ENCODE data around the gene TSKU. TPM values are rescaled to one million over a fixed set of nuclear protein-coding genes. Genes with fewer than 3 reads are reported as not detected.
"Not testable (repeated sequence)": the region's sequence is repeated elsewhere in the genome, so short reads cannot be mapped to it uniquely, and the experiment has no call there.

Gene TSKU
- total RNA-seq, 1 donor = 24.6 TPM

DNA sequence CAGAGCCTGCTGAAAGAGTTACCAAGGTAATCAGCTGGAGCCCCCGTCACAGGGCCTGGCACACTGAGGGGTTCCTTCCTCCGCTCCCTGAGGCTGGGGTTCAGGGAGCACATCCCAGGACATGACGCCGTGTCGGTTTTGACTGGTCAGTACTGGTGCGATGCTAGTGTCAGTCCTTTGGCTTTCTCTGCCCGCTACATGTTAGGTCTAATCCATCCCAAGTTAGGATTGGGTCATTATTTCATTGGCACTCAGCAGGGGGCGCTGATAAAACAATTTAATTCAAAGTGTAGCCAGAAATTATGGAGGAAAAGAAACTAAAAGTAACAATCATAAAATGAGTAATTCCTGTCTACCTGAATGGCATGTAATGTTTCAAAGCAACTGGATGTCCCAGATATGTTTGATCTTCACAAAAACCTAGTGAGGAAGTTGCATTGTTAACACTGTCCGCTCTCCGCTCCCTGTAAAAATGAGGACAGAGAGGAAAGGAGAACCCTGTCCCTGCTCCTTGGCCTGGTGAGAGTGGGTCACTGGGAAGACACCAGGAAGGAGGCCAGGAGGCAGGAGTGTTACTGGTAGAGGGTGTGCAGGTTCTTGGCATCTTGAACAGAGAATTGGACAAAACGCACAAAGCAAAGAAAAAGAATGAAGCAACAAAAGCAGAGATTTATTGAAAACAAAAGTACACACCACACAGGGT, 27.1 kb downstream of the TSKU start:
- TF ChIP-seq, protein P1, sequence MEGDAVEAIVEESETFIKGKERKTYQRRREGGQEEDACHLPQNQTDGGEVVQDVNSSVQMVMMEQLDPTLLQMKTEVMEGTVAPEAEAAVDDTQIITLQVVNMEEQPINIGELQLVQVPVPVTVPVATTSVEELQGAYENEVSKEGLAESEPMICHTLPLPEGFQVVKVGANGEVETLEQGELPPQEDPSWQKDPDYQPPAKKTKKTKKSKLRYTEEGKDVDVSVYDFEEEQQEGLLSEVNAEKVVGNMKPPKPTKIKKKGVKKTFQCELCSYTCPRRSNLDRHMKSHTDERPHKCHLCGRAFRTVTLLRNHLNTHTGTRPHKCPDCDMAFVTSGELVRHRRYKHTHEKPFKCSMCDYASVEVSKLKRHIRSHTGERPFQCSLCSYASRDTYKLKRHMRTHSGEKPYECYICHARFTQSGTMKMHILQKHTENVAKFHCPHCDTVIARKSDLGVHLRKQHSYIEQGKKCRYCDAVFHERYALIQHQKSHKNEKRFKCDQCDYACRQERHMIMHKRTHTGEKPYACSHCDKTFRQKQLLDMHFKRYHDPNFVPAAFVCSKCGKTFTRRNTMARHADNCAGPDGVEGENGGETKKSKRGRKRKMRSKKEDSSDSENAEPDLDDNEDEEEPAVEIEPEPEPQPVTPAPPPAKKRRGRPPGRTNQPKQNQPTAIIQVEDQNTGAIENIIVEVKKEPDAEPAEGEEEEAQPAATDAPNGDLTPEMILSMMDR (IDR thresholded peaks at IDR 0.05; ENCODE audit: insufficient read depth, low read length) = peak; percentile 59
- DNase-seq (ENCODE audit: low read depth) = peak; percentile 61
- no peak overlapping the region for H3K4me3 ChIP-seq (ENCODE audit: low read depth, low read length)

DNA sequence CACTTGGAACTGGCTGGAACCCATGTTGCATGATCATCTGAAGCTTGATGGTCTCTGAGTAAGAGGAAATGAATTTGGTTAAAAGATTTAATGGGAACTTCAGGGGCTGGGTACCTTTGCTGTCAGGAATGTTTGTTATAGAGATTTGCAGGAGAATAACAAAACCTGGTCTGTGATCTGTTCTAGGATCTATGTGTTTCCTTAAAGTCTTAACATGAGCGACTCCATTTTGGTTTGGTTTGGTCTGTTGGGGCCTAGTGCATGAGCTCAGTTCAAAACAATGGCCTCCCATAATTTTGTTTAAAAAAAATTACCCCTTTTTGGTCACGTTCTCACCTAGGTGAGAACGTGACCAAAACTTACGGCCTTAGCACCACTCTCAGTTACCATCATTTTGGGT, 28.1 kb downstream of the TSKU start:
- H3K4me3 ChIP-seq (ENCODE audit: low read depth, low read length) = no peak overlapping the region
- TF ChIP-seq, protein P1 (IDR thresholded peaks at IDR 0.05; ENCODE audit: insufficient read depth, low read length) = no peak
- DNase-seq (ENCODE audit: low read depth) = no peak

DNA sequence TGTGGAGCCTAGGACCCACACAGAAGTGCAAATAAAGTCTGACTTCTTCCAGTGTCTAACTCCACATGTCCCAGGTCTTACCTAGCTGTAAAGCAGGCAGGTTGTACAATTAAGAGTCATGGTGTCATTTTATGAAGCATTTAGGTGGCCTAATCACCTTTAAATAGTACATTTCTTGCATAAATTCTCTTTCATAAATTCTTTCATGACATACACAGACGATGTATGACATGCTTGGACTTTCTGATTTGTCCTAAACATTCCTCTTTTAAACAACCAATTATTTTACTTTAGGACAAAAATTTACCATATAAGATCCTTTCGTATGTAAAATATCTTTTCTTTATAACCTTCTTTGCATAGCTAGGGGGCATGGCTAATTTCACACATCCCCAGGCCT, 31.3 kb downstream of the TSKU start:
- H3K4me3 ChIP-seq (ENCODE audit: low read depth, low read length) = no peak overlapping the region
- DNase-seq (ENCODE audit: low read depth) = no peak
- TF ChIP-seq, protein P1 (IDR thresholded peaks at IDR 0.05; ENCODE audit: insufficient read depth, low read length) = no peak

DNA sequence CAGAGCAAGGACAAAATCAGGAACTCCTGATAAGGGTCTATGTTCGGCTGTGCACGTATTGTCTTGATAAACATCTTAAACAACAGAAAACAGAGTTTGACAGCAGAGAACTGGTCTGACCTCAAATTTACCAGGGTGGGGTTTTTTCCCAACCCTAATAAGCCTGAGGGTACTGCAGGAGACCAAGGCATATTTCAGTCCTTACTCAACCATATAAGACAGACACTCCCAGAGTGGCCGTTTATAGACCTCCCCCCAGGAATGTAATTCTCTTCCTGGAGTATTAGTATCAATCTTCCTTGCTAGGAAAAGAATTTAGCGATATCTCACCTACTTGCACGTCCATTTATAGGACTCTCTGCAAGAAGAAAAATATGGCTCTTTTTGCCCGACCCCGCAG, 32.5 kb downstream of the TSKU start:
- not testable (repeated sequence) for DNase-seq (ENCODE audit: low read depth)

DNA sequence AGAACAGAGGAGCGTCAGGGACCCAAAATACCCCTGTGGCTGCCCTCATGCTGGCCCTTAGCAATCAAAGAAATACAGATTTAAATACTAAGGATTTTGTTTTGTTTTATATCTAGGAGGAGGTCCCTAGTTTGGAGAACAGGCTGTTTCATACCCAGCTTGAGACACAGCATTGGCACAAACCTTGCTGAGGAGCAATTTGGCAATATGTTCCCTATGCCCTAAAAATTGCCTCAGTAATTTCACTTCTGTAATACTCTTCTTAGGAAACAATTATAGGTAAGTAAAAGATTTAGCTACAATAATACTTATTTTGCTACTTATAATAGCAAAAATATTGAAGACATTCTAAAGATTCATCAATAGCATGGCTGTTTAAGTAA, 37.0 kb downstream of the TSKU start:
- H3K4me3 ChIP-seq (ENCODE audit: low read depth, low read length) = no peak overlapping the region
- TF ChIP-seq, protein P1 (IDR thresholded peaks at IDR 0.05; ENCODE audit: insufficient read depth, low read length) = no peak
- DNase-seq (ENCODE audit: low read depth) = no peak

More for the DNA sequence above, 32.5 kb downstream of the TSKU start:
- H3K4me3 ChIP-seq (ENCODE audit: low read depth, low read length) = not testable (repeated sequence)

DNA sequence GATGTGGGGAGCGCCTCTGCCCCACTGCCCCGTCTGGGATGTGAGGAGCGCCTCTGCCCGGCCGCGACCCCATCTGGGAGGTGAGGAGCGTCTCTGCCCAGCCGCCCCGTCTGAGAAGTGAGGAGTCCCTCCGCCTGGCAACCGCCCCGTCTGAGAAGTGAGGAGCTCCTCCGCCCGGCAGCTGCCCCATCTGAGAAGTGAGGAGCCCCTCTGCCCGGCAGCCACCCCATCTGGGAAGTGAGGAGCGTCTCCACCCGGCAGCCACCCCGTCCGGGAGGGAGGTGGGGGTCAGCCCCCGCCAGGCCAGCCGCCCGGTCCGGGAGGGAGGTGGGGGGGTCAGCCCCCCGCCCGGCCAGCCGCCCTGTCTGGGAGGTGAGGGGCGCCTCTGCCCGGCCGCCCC, 38.2 kb downstream of the TSKU start:
- H3K4me3 ChIP-seq (ENCODE audit: low read depth, low read length); DNase-seq (ENCODE audit: low read depth): not testable (repeated sequence)

DNA sequence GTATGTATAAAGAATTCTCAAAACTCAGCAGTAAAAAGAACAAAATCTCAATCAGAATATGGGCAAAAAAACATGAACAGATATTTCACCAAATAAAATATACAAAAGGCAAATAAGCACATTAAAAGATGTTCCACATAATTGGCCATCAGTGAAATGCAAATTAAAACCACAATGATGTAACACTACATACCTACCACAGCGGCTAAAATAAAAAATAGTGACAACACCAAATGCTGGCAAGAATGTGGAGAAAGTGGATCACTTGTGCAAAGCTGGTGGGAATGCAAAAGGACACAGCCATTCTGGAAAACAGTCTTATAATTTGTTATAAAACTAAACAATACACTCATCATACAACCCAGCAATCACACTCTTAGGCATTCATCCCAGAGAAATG, 39.2 kb downstream of the TSKU start:
- TF ChIP-seq, protein P1 (IDR thresholded peaks at IDR 0.05; ENCODE audit: insufficient read depth, low read length) = no peak
- DNase-seq (ENCODE audit: low read depth) = no peak
- no peak overlapping the region for H3K4me3 ChIP-seq (ENCODE audit: low read depth, low read length)

DNA sequence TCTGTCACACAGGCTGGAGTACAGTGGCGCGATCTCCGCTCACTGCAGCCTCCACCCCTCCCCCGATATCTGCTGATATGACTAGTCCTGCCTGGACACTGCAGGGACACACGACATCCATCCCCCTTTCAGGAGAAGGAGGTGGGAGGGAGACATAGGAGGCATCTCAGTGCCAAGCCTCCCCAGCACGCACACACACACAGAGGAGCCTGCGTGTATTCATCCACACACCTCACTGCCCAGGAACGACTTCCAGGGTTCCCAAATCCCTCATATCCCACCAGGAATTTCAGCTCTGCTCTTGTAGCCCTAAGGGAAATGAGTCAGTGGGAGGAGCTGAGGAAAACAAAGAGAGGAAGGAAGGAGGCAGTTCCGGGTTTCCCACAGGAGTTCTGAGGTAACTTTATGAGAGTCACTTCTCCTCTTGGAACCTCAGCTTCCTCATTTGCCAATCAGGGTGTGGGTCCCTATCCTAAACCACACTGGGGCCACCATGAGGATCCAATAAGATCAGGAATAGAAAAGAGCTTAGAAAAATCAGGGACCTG, 40.4 kb downstream of the TSKU start:
- peak; percentile 89 for DNase-seq (ENCODE audit: low read depth)
- TF ChIP-seq, protein P1 (IDR thresholded peaks at IDR 0.05; ENCODE audit: insufficient read depth, low read length) = no peak
- H3K4me3 ChIP-seq (ENCODE audit: low read depth, low read length) = peak overlapping the region; percentile 40
